ENCODE measurements around the gene SPG7. TPM values are rescaled to one million over a fixed set of nuclear protein-coding genes. Genes with fewer than 3 reads are reported as not detected.

The SPG7 gene
- total and polyA plus RNA-seq, 9 of the 15 experiments (the other 6 are each of a cell fraction or from before 2014, with no cell fraction given): 5.8 to 89.1 (median 49.4) TPM

DNA sequence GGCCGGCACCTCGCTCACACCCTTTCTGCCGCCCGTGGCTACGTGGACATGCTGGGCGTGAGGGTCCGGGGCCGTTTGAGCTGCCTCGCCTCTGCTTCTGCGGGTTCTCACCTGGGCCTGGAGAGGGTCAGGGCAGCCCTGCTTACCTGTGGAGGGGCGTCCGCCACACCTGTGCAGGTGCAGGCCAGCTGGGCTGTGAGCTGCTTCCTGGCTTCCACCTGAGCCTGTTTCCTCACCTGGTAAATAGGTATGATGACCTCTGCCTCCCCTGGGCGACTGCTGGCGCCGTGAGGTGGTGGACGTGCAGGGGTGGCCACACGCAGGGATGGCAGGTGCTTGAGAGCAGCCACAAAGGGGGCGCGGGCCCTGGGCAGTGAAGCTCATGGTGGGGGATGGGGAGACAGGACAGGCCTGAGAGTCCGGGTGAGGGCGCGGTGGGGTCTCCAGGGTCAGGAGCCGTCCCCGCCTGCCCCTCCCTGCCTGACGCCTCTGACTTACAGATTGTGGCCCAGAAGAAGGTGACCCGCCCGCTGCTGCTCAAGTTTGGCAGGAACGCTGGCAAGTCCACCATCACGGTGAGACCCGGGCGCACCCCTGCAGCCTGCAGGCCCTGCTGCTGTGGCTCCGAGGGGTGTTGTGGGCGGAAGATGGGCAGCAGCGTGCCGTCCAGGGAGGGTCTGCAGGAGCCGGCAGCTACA lies 75.1 kb downstream of the SPG7 start:
- peaks cover 0 to 46% of the 10 kb centered on the region in 2 experiments; a peak in 2 of 5 replicates for H3K4me1 ChIP-seq (replicated peaks in 1 of 2; ENCODE audit: control insufficient read depth in 2 of 2, insufficient read depth in 2 of 2, low read length in 2 of 2)
- H3K4me2 ChIP-seq (ENCODE audit: insufficient read depth, low read length): no peak overlapping the region
- FAIRE-seq: no peak
- no TSS peak for BruUV-seq (replicated peaks)
- 95% methylated on average over 20 of the region's 36 CpGs for WGBS (ENCODE audit: insufficient coverage, low coverage, missing lambda C conversion rate)
- DNase-seq (ENCODE audit: extremely low read depth in 1 of 4, low spot score in 3 of 4): no peak
- ATAC-seq: no peak
- no peaks in the 10 kb centered on the region for H3K27me3 ChIP-seq (ENCODE audit: control insufficient read depth in 2 of 2, insufficient read depth in 2 of 2, low read length in 2 of 2)
- no peak overlapping the region for H3K4me3 ChIP-seq
- H3K9ac ChIP-seq (ENCODE audit: insufficient read depth in 1 of 2, low read depth in 2 of 2, low read length in 2 of 2): no peak overlapping the region
- H3K9me1 ChIP-seq (ENCODE audit: control insufficient read depth, insufficient read depth, low read length): no peaks in the 10 kb centered on the region
- ChIA-PET POLR2A (interaction anchor here (0.6 to 1.3 kb wide), 3 partner anchors 17 to 803 kb away, joined by 3 to 4 read pairs (median 3); no protein-coding TSS in a partner anchor), CTCF (ENCODE audit: low intra/inter-chr PET ratio) (no interaction called here)
- no peak overlapping the region for H3K27ac ChIP-seq (ENCODE audit: extremely low read depth, low read depth, low read length)
- peaks cover 18% of the 10 kb centered on the region for H3K9me3 ChIP-seq (replicated peaks; ENCODE audit: control insufficient read depth, insufficient read depth, low read depth, low read length)
- peaks cover 85% of the 10 kb centered on the region for H3K36me3 ChIP-seq (ENCODE audit: control insufficient read depth, insufficient read depth, low read length)
- H3K79me2 ChIP-seq (ENCODE audit: control insufficient read depth, insufficient read depth, low read length): peaks cover 8% of the 10 kb centered on the region; the same call in 1 of the 3 replicates
- intact Hi-C loops (cut with micrococcal nuclease): no loop called here
- TF ChIP-seq ZNF75A (CRISPR knock-in tag; IDR thresholded peaks at IDR 0.05): no peak
- no peak for TF ChIP-seq TCF3 (CRISPR knock-in tag; IDR thresholded peaks at IDR 0.05)
- no peak for TF ChIP-seq RCOR1 (IDR thresholded peaks at IDR 0.05; ENCODE audit: borderline replicate concordance in 1 of 2, low read depth in 2 of 2, low read length in 2 of 2)
- TF ChIP-seq MECOM (CRISPR knock-in tag; IDR thresholded peaks at IDR 0.05): no peak
- TF ChIP-seq, protein P1, sequence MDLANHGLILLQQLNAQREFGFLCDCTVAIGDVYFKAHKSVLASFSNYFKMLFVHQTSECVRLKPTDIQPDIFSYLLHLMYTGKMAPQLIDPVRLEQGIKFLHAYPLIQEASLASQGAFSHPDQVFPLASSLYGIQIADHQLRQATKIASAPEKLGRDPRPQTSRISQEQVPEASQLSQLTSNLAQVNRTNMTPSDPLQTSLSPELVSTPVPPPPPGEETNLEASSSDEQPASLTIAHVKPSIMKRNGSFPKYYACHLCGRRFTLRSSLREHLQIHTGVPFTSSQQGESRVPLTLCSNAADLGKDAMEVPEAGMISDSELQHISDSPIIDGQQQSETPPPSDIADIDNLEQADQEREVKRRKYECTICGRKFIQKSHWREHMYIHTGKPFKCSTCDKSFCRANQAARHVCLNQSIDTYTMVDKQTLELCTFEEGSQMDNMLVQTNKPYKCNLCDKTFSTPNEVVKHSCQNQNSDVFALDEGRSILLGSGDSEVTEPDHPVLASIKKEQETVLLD (IDR thresholded peaks at IDR 0.05): no peak
- TF ChIP-seq FOXK2 (conservative IDR thresholded peaks at IDR 0.05 in 1 of 2, IDR thresholded peaks at IDR 0.05 in 1 of 2; ENCODE audit: low read depth in 2 of 2): no peak
- no peak for TF ChIP-seq JUNB (CRISPR knock-in tag; conservative IDR thresholded peaks at IDR 0.05)
- TF ChIP-seq ZNF586 (CRISPR knock-in tag; conservative IDR thresholded peaks at IDR 0.05): no peak
- TF ChIP-seq ZNF77 (CRISPR knock-in tag; IDR thresholded peaks at IDR 0.05): no peak
- TF ChIP-seq, protein P2, sequence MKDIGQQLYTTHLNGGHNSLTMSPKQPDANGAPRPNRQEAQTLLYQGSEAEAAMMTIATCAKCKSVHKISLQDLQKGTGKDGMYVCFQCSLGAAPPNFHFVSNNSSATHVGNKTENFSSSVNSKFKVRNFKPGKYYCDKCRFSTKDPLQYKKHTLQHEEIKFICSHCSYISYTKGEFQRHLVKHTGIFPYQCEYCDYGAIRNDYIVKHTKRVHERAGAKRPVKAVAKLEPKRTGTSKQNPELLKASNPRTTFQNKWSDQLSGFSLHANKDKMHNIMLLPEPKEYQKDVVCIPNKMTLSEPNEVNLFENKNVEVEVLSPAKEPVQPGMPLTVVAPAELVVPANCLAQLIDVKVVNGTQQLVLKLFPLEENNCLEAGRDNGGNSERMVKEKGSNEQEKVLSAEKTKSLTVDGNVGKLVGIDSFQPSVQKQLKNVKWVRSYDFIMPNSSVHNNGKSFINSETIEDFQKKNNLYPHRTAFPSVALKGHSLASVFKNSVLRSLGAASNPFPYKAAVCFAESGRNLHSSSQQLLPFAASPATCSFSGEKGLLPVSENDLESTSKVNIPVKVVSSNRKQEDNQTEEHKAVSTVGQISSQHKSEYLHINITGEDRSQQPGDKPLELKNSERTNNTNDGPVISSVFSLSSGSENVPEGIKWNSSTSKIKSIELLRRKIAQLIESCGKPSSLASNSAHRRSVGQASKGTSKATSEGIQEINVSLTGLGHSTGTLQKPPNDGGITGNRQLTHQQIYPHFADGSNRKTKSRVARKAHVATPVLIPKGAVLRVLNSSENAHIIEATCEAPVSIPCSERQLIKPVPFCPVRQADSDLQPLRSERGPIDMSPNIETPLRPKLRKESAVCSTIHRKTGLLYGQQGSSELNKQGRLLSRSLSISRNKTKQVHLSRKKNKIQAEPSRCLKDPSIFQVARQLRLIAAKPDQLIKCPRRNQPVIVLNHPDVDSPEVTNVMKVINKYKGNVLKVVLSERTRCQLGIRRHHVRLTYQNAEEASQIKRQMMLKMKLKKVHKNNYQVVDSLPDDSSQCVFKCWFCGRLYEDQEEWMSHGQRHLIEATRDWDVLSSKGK (CRISPR knock-in tag; IDR thresholded peaks at IDR 0.05): no peak
- no peak for TF ChIP-seq ZNF324 (CRISPR knock-in tag; IDR thresholded peaks at IDR 0.05)
- TF ChIP-seq ZNF445 (CRISPR knock-in tag; IDR thresholded peaks at IDR 0.05; ENCODE audit: low read depth): no peak
- no peak for TF ChIP-seq FOXA3 (CRISPR knock-in tag; conservative IDR thresholded peaks at IDR 0.05 in 1 of 2, IDR thresholded peaks at IDR 0.05 in 1 of 2)
- H2AFZ ChIP-seq (ENCODE audit: low read depth, low read length): no peak overlapping the region
- H4K20me1 ChIP-seq (replicated peaks; ENCODE audit: control insufficient read depth, insufficient read depth, low read length): no peaks in the 10 kb centered on the region
- in situ Hi-C loops (cut with MboI): no loop called here
